ENCODE data around the gene IFNL1.

DNA sequence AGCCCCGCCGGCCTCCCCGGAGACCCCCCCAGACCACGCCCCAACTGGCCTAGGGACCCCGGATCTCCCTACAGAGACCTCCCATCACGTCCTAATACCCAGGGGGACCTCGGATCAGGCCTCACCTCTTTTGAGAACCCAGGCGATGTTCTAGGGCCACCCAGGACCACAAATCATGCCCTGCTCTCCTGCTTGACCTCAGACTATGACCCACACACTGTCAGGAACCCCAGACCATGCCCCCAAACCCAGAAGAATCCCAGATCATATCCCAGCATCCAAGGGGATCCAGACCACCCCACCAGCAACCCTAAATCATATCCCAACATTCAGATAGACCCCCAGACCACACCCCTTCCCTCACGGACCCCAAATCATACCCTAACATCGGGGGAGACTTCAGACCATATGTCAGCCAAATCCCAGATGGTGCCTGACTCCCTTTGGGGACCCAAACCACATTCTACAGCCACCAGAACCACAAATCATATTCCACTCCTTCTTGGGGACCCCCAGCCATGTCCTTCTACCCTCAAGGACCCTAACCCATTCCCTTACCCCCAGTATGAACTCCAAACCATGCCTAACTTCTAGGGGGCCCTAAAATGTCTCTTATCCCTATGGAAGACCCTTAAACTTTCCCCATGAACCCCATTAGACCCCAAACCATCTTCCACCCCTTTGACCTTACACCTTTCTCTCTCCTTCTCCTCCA lies 25.1 kb downstream of the IFNL1 start:
- TF ChIP-seq, protein P1, sequence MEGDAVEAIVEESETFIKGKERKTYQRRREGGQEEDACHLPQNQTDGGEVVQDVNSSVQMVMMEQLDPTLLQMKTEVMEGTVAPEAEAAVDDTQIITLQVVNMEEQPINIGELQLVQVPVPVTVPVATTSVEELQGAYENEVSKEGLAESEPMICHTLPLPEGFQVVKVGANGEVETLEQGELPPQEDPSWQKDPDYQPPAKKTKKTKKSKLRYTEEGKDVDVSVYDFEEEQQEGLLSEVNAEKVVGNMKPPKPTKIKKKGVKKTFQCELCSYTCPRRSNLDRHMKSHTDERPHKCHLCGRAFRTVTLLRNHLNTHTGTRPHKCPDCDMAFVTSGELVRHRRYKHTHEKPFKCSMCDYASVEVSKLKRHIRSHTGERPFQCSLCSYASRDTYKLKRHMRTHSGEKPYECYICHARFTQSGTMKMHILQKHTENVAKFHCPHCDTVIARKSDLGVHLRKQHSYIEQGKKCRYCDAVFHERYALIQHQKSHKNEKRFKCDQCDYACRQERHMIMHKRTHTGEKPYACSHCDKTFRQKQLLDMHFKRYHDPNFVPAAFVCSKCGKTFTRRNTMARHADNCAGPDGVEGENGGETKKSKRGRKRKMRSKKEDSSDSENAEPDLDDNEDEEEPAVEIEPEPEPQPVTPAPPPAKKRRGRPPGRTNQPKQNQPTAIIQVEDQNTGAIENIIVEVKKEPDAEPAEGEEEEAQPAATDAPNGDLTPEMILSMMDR (IDR thresholded peaks at IDR 0.05; ENCODE audit: low read depth, low read length, poor library complexity, severe bottlenecking): no peak
- TF ChIP-seq EZH2phosphoT487 (IDR thresholded peaks at IDR 0.05; ENCODE audit: borderline replicate concordance, low read length): no peak

Measured in DOHH2 (cell line).